NCI-H2196 treated with DMSO at 0.1 percent for 48 hours (cell line): ENCODE measurements around the gene NPAS3.

Experiments used
- DNase-seq: peaks from one replicate; lab custom pipeline; 2025; ENCODE audit not compliant: unreplicated experiment; lab: John Stamatoyannopoulos, UW

NPAS3 gene

GRCh38 chr14:33463731-33464130 is 525.1 kb downstream of the NPAS3 start:
- no peak for DNase-seq

- DNase-seq = no peak
These were observed 525.7 kb downstream of the NPAS3 start for GRCh38 chr14:33464254-33464962.

GRCh38 chr14:33465846-33466700 is 527.4 kb downstream of the NPAS3 start:
- DNase-seq = no peak

DNA sequence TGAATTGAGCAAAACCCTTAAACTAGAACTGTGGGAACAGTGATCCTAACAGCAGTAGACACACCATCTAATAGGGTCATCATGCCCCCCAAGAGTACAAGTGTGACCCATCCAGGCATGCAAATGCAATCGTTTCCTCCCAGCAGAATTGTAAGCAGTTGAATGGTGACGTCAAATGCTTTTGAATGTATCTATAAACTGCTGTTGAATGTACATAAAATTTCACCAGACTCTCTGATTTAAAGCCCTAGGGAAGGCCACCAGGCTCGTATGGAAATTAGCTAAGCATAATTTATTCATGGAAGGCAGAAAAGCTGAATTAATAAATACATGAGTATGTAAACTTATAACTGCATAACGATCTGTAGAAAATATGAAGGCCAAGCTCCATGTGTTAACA is 529.3 kb downstream of the NPAS3 start:
- DNase-seq = no peak

DNA sequence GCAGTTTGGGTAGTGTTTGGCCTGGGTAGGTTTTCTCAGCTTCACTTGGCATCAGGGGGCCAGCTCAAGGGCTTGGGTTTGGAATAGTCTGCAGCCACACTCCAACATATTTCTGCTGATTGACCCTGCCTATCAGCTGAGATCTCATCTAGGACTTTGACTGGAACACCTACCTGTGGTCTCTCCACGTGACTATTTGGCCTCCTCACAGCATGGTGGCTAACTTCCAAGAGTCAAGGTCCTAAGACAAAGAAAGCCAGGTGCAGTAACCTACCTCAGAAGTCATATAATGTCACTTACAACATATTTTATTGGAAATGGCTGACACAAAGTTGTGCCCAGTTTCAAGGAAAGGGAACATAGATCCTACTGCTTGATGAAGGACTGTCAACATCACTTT is 531.2 kb downstream of the NPAS3 start:
- no peak for DNase-seq

- DNase-seq = no peak
These were observed 533.1 kb downstream of the NPAS3 start for GRCh38 chr14:33471776-33472175.

DNA sequence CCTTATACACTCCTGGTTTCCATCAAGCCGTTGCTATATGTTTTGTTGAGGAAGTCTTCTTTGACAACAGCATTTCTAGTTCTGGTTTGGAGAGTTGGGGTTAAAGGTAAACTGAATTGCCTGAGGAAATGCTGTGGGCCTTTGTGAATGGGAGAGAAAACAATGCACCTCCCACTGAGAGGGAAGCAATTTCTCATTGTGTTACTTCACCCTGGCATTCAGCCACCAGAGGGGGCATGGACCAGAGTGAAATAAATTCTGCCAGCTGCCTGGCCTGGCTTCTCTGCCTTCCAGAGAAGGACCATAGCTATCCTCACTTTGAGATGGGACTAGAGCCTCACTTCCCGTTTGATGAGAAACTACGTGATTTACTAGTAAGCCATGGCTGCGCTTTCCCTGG is 536.9 kb downstream of the NPAS3 start:
- peak; percentile 25 for DNase-seq

- no peak for DNase-seq
These were observed 539.1 kb downstream of the NPAS3 start for GRCh38 chr14:33477797-33478196.

DNA sequence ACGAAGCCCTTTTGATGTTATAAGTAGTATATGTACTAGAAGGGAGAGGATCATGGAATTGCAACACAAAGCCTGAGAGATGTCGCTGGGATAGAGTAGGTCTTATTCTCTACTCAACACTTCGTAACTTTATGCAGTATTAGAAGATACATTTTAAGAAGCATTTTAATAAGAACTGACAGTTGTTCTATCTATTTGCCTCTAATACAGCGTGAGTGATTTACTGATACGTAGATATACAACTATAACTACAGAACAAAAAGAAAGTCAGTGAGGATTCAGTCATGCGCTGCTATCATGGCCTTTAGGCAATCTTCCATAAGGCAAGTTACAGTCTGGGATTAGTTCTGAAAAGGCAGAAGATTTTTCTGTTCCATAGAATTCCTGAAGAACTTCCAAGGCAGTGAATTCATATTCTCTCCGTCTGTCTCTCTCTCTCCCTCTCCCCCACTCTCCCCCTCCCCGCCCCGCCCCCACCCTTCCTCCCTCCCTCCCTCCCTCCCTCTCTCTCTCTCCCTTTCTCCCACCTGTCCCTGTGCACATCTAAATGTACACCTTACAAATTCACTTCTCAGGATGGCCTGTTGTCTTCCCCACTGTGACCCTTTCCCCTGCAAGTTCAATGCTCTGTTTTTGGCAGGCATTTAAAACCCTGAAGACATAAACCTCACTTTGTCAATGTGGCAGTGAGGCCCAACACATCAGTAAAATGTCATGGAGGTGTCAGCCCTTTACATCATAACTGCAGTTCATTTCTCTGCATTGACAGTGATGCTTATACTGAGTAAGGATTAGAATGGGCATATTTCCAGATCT is 541.6 kb downstream of the NPAS3 start:
- no peak for DNase-seq

DNA sequence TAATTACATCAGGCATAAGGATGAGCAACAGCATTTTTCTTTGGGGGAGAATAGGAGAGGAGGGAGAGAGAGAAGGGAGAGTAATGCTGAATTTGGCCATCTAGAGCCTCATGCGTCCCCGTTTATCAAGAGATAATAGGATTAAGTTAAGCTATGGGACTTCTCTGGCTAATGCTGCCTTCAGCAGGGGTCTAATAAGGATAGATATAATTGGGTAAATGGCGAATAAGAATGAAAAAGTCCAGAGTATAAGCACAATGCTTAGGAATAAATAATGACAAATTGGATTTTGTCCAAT is 542.2 kb downstream of the NPAS3 start:
- no peak for DNase-seq

- no peak for DNase-seq
These were observed 544.4 kb downstream of the NPAS3 start for GRCh38 chr14:33483110-33483509.

- DNase-seq = no peak
These were observed 544.9 kb downstream of the NPAS3 start for GRCh38 chr14:33483541-33483940.

DNA sequence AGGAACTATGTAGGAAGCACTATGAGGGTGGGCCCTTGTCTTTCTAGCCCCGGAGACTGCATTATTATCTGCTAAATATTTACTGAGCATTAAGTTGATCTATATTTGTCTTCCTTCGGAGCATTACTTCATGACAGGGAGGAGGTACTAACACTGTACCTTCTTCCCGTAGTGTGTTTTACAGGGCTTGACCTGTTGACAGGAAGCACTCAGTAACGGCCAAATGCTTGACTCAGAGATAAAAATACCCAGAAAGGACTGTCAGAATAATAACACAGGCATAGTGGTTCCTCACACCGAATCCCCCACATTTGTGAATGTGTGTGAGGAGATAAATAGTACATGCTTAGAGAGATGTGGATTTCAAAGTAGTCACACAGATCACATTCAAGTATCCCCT is 545.6 kb downstream of the NPAS3 start:
- DNase-seq = no peak

DNA sequence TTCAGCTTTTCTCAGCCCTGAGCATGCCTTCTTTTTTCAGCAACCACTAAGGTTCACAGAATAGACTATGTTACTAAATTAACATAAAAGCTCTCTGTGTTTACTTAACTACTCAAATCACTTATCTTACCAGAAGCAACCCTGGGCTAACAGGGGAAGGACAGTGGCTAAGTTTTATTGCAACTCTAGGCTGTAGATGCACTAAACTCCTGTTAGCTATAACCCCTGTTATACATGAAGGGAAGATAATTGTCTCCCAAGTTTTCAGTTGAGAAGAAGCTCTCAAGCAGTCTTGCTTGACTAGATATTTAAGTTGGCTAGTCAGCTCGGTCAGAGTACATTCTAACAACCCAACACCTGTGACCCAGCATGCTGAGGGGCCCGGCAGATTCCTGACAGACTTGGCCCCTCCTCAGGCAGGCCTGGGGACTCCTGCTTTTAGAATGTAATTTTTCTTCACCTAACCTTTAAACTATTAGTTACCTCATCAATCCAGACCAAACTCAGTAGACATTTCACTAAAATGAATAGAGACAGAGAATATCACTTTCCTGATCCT is 547.7 kb downstream of the NPAS3 start:
- DNase-seq = no peak

DNA sequence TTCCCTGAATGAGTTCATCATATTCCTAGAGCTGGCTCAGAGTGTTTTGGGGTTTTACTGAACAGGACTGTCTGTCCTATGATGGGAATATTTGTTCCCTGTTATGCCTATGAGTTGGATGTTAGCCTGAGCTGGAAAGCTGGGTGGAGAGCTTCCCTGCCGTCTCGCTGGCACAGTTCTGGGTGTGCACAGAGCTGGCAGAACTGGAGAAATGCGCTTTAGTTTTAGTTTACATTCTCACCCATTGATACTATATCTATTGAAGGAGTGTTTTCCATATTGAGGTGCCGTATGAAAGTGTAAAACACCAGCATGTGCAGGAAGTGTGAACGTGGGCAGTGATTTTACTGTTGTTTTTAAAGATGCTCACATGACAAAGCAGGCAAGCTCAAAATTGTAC is 549.9 kb downstream of the NPAS3 start:
- no peak for DNase-seq

- DNase-seq = no peak
These were observed 551.9 kb downstream of the NPAS3 start for GRCh38 chr14:33490555-33490954.

- DNase-seq = no peak
These were observed 552.4 kb downstream of the NPAS3 start for GRCh38 chr14:33491112-33491511.

GRCh38 chr14:33492491-33492890 is 553.8 kb downstream of the NPAS3 start:
- no peak for DNase-seq

- DNase-seq = no peak
These were observed 554.6 kb downstream of the NPAS3 start for GRCh38 chr14:33493266-33493665.

DNA sequence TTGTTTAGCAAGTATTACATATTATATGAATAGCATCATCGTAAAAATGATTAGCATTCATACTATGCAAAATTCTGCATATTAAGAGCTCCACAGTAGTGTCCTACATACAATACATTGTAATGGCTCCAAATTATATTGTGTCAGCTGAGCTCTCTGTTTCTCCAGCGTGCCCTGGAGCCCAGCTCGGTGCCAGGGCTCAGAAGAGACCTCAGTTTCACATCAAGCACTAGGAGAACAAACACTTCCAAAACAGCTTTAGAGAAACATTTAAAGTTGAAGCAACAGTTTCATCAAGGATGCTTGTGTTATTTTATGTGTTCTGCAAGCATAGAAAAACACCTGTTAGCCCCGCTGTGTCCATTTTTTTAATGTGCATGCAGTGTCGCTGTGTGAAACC is 555.3 kb downstream of the NPAS3 start:
- DNase-seq = no peak

- no peak for DNase-seq
These were observed 561.0 kb downstream of the NPAS3 start for GRCh38 chr14:33499687-33500086.
